ENCODE measurements around the gene F2RL2.
"Not testable (repeated sequence)": the region's sequence is repeated elsewhere in the genome, so short reads cannot be mapped to it uniquely, and the experiment has no call there.

DNA sequence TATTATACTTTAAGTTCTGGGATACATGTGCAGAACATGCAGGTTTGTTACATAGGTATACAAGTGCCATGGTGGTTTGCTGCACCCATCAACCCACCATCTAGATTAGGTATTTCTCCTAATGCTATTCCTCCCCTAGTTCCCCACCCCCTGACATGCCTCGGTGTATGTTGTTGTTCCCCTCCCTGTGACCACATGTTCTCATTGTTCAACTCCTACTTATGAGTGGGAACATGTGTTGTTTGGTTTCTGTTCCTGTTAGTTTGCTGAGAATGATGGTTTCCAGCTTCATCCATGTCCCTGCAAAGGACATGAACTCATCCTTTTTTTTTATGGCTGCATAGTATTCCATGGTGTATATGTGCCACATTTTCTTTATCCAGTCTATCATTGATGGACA, 19.2 kb downstream of the F2RL2 start:
- TF ChIP-seq, protein P1, sequence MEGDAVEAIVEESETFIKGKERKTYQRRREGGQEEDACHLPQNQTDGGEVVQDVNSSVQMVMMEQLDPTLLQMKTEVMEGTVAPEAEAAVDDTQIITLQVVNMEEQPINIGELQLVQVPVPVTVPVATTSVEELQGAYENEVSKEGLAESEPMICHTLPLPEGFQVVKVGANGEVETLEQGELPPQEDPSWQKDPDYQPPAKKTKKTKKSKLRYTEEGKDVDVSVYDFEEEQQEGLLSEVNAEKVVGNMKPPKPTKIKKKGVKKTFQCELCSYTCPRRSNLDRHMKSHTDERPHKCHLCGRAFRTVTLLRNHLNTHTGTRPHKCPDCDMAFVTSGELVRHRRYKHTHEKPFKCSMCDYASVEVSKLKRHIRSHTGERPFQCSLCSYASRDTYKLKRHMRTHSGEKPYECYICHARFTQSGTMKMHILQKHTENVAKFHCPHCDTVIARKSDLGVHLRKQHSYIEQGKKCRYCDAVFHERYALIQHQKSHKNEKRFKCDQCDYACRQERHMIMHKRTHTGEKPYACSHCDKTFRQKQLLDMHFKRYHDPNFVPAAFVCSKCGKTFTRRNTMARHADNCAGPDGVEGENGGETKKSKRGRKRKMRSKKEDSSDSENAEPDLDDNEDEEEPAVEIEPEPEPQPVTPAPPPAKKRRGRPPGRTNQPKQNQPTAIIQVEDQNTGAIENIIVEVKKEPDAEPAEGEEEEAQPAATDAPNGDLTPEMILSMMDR (IDR thresholded peaks at IDR 0.05): not testable (repeated sequence)
- TF ChIP-seq POLR2A (IDR thresholded peaks at IDR 0.05): not testable (repeated sequence)
